Endothelial cell of umbilical vein (primary cell): ENCODE results near the gene SYNGR3. TPM values are rescaled to one million over a fixed set of nuclear protein-coding genes. Genes with fewer than 3 reads are reported as not detected.

Experiments
- BruUV-seq: library from RNA; stranded (reverse); fragments of 400-500 nt; replicated peaks from 2 replicates; lab custom pipeline; 2021; lab: Mats Ljungman, UMichigan
- CTCF ChIA-PET: fragments of 300-600, 350-600 bp; sonication (Branson Sonifier 250); formaldehyde crosslinking; loops from one replicate; lab custom pipeline; 2021; ENCODE audit warnings: antibody characterized with exemption, inconsistent platforms; lab: Charles Lee
- POLR2A ChIA-PET: fragments of 300-600, 350-600 bp; sonication (Branson Sonifier 250); formaldehyde crosslinking; loops from one replicate; lab custom pipeline; 2021; ENCODE audit warnings: antibody characterized with exemption, inconsistent platforms; lab: Charles Lee
- DNase-seq: peaks from one replicate; pipeline ENCODE4 v3.0.0-alpha.2; 2011; ENCODE audit warnings: low read depth, low spot score
- FAIRE-seq: peaks from 2 replicates; lab custom pipeline; 2011; peaks lifted over from hg19 to GRCh38; lab: Jason Lieb, UNC
- H2AFZ ChIP-seq: 2 replicates; pipeline ENCODE4 v1.6.0; 2012; ENCODE audit warnings: low read depth, low read length, control low read depth, inconsistent platforms
- H3K27ac ChIP-seq: 2 replicates; pipeline ENCODE4 v1.5.1; 2011; ENCODE audit warnings: low read depth, mild to moderate bottlenecking, control low read depth, low read length, moderate library complexity; ENCODE audit not compliant: insufficient read depth
- H3K27me3 ChIP-seq, 2 experiments: 2 replicates each; pipeline versions ENCODE4 v1.6.0 to v1.6.1; 2011; ENCODE audit warnings: low read length in 2 of 2, mixed read lengths in 1 of 2; ENCODE audit not compliant: control insufficient read depth in 2 of 2, insufficient read depth in 2 of 2
- H3K36me3 ChIP-seq, 2 experiments: 2 replicates in 1 of 2; 3 replicates in 1 of 2; pipeline ENCODE4 v1.5.1; 2011; ENCODE audit warnings: low read length in 2 of 2, mild to moderate bottlenecking in 1 of 2, moderate library complexity in 1 of 2; ENCODE audit not compliant: control insufficient read depth in 2 of 2, insufficient read depth in 2 of 2; ENCODE audit errors: extremely low read depth in 1 of 2
- H3K4me1 ChIP-seq: 3 replicates; pipeline ENCODE4 v1.5.1; 2011; ENCODE audit warnings: mild to moderate bottlenecking, low read length; ENCODE audit not compliant: control insufficient read depth, insufficient read depth; ENCODE audit errors: extremely low read depth
- H3K4me2 ChIP-seq: 2 replicates; pipeline ENCODE4 v1.6.1; 2011; ENCODE audit warnings: low read length, control low read depth, mixed read lengths; ENCODE audit not compliant: insufficient read depth
- H3K4me3 ChIP-seq, 3 experiments: fragments of 200-600 bp in 1 of 3; sonication (generic), shearing (Covaris generic) in 1 of 3; replicated peaks in 1 of 3; 2 replicates each; pipeline ENCODE4 v1.5.1; 2011 to 2016; ENCODE audit warnings: control low read depth in 3 of 3, low read length in 3 of 3, mild to moderate bottlenecking in 2 of 3, inconsistent platforms in 1 of 3, low read depth in 1 of 3, moderate library complexity in 1 of 3; ENCODE audit not compliant: insufficient read depth in 1 of 3
- H3K79me2 ChIP-seq: 2 replicates; pipeline ENCODE4 v1.6.0; 2012; ENCODE audit warnings: low read length, inconsistent platforms; ENCODE audit not compliant: control insufficient read depth, insufficient read depth
- H3K9ac ChIP-seq: replicated peaks from 2 replicates; pipeline ENCODE3; 2011; ENCODE audit warnings: low read length, control low read depth; ENCODE audit not compliant: insufficient read depth; ENCODE audit errors: extremely low read depth
- H3K9me1 ChIP-seq: replicated peaks from 3 replicates; pipeline ENCODE4 v1.6.0; 2011; ENCODE audit warnings: mild to moderate bottlenecking, low read length; ENCODE audit not compliant: control insufficient read depth, insufficient read depth; ENCODE audit errors: extremely low read depth
- H3K9me3 ChIP-seq: replicated peaks from 2 replicates; pipeline ENCODE4 v1.5.1; 2012; ENCODE audit warnings: low read length, inconsistent platforms; ENCODE audit not compliant: control insufficient read depth, insufficient read depth
- H4K20me1 ChIP-seq: replicated peaks from 2 replicates; pipeline ENCODE3; 2011; ENCODE audit warnings: mild to moderate bottlenecking, low read length; ENCODE audit not compliant: control insufficient read depth, insufficient read depth; ENCODE audit errors: extremely low read depth
- EZH2 ChIP-seq: IDR thresholded peaks from 2 replicates; pipeline ENCODE4 v1.6.1; 2012; ENCODE audit warnings: borderline replicate concordance, low read depth, mild to moderate bottlenecking, moderate library complexity, low read length, inconsistent platforms; ENCODE audit not compliant: severe bottlenecking
- FOS ChIP-seq: IDR thresholded peaks from 2 replicates; pipeline ENCODE4 v1.6.1; 2011; ENCODE audit warnings: mild to moderate bottlenecking, low read length, moderate library complexity, borderline replicate concordance; ENCODE audit not compliant: insufficient read depth
- GATA2 ChIP-seq: IDR thresholded peaks from 2 replicates; pipeline ENCODE4 v1.7.0; 2011; ENCODE audit warnings: low read depth, mild to moderate bottlenecking, moderate library complexity, mixed read lengths, low read length; ENCODE audit not compliant: insufficient read length, insufficient read depth
- JUN ChIP-seq: IDR thresholded peaks from 2 replicates; pipeline ENCODE4 v1.6.1; 2011; ENCODE audit warnings: borderline replicate concordance, low read depth; ENCODE audit not compliant: insufficient read length, insufficient read depth
- MYC ChIP-seq: IDR thresholded peaks from one replicate; pipeline ENCODE4 v1.6.1; 2011; ENCODE audit warnings: mild to moderate bottlenecking, low read depth, low read length
- POLR2A ChIP-seq: IDR thresholded peaks from 2 replicates; pipeline ENCODE4 v1.6.1; 2012; ENCODE audit warnings: low read depth, mild to moderate bottlenecking, control low read depth, low read length
- POLR2AphosphoS5 ChIP-seq: IDR thresholded peaks from 2 replicates; pipeline ENCODE4 v1.6.1; 2012; ENCODE audit warnings: low read depth, mild to moderate bottlenecking, control low read depth, low read length, moderate library complexity; ENCODE audit not compliant: insufficient read depth
- dilution Hi-C: fragments of 300-500 bp; cut with MboI; formaldehyde crosslinking; loops from one replicate; pipeline ENCODE4 v1.15.0; 2019; ENCODE audit warnings: low sequenced_read_pairs; ENCODE audit not compliant: extremely low pct_ligation_motif_present
- intact Hi-C: fragments of 100-400 bp; cut with micrococcal nuclease; formaldehyde crosslinking; loops from one replicate; pipeline ENCODE4 v1.10.0; 2022
- polyA plus RNA-seq, 4 experiments: library from polyadenylated mRNA; depleted of rRNA in 3 of 4; stranded (reverse) in 3 of 4; unstranded in 1 of 4; fragments of >200 nt; gene quantifications; 2 replicates each; pipeline versions ENCODE4 v1.2.1 to v1.2.3, GENCODE V29; 2011 to 2012; ENCODE audit warnings: missing spikeins in 1 of 4
- total RNA-seq: library from RNA; stranded (reverse); gene quantifications from 2 replicates; pipeline ENCODE4 v1.2.3, GENCODE V29; 2021
- TF ChIP-seq, protein P1 (sequence below): IDR thresholded peaks from 2 replicates; pipeline ENCODE4 v1.6.1; 2011; ENCODE audit not compliant: insufficient read depth, insufficient read length
- TF ChIP-seq, protein P2 (sequence below), 2 donors: IDR thresholded peaks; 1 replicate in 1 of 2; 2 replicates in 1 of 2; pipeline ENCODE4 v1.5.1; 2011; ENCODE audit warnings: low read length in 2 of 2, mild to moderate bottlenecking in 2 of 2, moderate library complexity in 2 of 2, control low read depth in 1 of 2, inconsistent platforms in 1 of 2, low read depth in 1 of 2; ENCODE audit not compliant: insufficient read depth in 1 of 2; ENCODE audit errors: extremely low read depth in 1 of 2

The SYNGR3 gene
- total and polyA plus RNA-seq, 2 donors (not counting 3 experiments of a cell fraction or from before 2014, with no cell fraction given), result 0.95 to 1.4 TPM

DNA sequence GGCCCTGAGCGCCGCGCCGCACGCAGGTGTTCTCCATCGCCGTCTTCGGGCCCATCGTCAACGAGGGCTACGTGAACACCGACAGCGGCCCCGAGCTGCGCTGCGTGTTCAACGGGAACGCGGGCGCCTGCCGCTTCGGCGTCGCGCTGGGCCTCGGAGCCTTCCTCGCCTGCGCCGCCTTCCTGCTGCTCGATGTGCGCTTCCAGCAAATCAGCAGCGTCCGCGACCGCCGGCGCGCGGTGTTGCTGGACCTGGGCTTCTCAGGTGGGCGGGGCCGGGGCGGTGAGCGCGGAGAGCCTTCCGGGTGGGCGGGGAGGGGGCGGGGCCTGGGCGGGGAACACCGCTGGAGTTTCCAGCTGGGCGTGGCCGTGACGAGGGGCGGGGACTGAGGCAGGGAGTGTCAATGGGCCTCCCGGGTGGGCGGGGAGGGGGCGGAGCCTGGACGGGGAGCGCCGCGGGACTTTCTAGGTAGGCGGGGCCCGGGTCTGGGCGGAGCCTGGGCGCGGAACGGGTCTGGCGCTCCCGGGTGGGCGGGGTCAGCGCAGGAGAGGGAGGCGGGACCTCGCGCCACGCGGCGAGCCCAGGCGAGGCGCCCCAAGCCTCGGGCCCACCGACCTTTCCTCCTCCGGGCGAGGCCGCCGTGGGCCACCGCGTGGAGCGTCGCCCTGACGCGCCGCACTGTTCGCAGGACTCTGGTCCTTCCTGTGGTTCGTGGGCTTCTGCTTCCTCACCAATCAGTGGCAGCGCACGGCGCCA is 2.4 kb downstream of the SYNGR3 start:
- Histone ChIP-seq H3K27me3 (peaks cover 23 to 24% of the 10 kb centered on the region in 2 experiments), H3K9ac (no peak overlapping the region), H2AFZ (peak overlapping the region; percentile 90), H3K4me2 (no peak overlapping the region), H3K4me3 (peak overlapping the region in 1 of 3 experiments; percentile 15), H3K36me3 (peaks cover 0 to 4% of the 10 kb centered on the region in 2 experiments), H3K79me2 (no peaks in the 10 kb centered on the region), H3K9me3 (no peaks in the 10 kb centered on the region), H3K9me1 (no peaks in the 10 kb centered on the region), H3K27ac (no peak overlapping the region), H4K20me1 (no peaks in the 10 kb centered on the region), H3K4me1 (peaks cover 7% of the 10 kb centered on the region)
- TF ChIP-seq MYC, result no peak
- peak; percentile 21 for TF ChIP-seq POLR2A
- TF ChIP-seq, protein P1, sequence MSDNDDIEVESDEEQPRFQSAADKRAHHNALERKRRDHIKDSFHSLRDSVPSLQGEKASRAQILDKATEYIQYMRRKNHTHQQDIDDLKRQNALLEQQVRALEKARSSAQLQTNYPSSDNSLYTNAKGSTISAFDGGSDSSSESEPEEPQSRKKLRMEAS, result peak; percentile 82
- dilution Hi-C loops, result no loop called here
- intact Hi-C loops, result no loop called here
- DNase-seq (peak; percentile 88), FAIRE-seq (peak; percentile 90)
- CTCF ChIA-PET, result interaction anchor here (0.7 to 3.9 kb wide), 3 partner anchors 11 to 148 kb away, joined by 3 to 23 read pairs (median 9); no protein-coding TSS in a partner anchor
- BruUV-seq, result no TSS peak
- POLR2A ChIA-PET, result interaction anchor here (0.9 to 1.3 kb wide), 2 partner anchors 27 to 163 kb away, joined by 4 to 5 read pairs; partner anchors contain the start of genes RPS2 and TRAF7

DNA sequence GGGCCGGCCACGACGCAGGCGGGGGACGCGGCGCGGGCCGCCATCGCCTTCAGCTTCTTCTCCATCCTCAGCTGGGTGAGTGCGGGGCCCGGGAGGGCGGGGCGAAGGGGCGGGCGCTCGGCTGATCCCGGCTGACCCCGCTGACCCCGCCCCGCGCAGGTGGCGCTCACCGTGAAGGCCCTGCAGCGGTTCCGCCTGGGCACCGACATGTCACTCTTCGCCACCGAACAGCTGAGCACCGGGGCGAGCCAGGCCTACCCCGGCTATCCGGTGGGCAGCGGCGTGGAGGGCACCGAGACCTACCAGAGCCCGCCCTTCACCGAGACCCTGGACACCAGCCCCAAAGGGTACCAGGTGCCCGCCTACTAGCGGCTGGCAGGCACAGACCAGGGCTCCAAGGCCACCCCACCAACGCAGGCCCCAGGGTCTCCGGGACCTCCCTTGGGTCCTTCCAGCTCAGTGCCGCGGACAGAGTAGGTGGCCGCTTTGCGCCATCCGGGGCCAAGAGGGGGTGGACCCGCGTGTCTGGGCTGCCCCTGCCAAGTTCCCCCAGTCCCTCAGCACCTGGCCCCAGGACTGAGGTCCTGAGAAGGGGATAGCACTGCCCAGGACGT is 3.0 kb downstream of the SYNGR3 start:
- Histone ChIP-seq H3K4me3 (no peak overlapping the region), H3K27ac (no peak overlapping the region), H2AFZ (peak overlapping the region; percentile 90), H3K9me3 (no peaks in the 10 kb centered on the region), H4K20me1 (no peaks in the 10 kb centered on the region), H3K36me3 (peaks cover 0 to 5% of the 10 kb centered on the region in 2 experiments), H3K4me2 (no peak overlapping the region), H3K9ac (no peak overlapping the region), H3K27me3 (peaks cover 23 to 24% of the 10 kb centered on the region in 2 experiments), H3K9me1 (no peaks in the 10 kb centered on the region), H3K79me2 (no peaks in the 10 kb centered on the region), H3K4me1 (peaks cover 7% of the 10 kb centered on the region)
- POLR2A ChIA-PET, result interaction anchor here (0.9 to 1.3 kb wide), 2 partner anchors 28 to 163 kb away, joined by 4 to 5 read pairs; partner anchors contain the start of genes RPS2 and TRAF7
- FAIRE-seq (no peak), DNase-seq (no peak)
- intact Hi-C loops (no loop called here), dilution Hi-C loops (no loop called here)
- no TSS peak for BruUV-seq
- CTCF ChIA-PET, result interaction anchor here (2.5 to 3.9 kb wide), 2 partner anchors 10 to 148 kb away, joined by 9 to 23 read pairs; no protein-coding TSS in a partner anchor
- TF ChIP-seq GATA2, result no peak
- TF ChIP-seq POLR2A, result no peak
- TF ChIP-seq MYC, result no peak
- no peak for TF ChIP-seq POLR2AphosphoS5
- no peak for TF ChIP-seq JUN
- TF ChIP-seq, protein P2, sequence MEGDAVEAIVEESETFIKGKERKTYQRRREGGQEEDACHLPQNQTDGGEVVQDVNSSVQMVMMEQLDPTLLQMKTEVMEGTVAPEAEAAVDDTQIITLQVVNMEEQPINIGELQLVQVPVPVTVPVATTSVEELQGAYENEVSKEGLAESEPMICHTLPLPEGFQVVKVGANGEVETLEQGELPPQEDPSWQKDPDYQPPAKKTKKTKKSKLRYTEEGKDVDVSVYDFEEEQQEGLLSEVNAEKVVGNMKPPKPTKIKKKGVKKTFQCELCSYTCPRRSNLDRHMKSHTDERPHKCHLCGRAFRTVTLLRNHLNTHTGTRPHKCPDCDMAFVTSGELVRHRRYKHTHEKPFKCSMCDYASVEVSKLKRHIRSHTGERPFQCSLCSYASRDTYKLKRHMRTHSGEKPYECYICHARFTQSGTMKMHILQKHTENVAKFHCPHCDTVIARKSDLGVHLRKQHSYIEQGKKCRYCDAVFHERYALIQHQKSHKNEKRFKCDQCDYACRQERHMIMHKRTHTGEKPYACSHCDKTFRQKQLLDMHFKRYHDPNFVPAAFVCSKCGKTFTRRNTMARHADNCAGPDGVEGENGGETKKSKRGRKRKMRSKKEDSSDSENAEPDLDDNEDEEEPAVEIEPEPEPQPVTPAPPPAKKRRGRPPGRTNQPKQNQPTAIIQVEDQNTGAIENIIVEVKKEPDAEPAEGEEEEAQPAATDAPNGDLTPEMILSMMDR (IDR thresholded peaks at IDR 0.05; ENCODE audit: extremely low read depth in 1 of 2, insufficient read depth in 1 of 2, low read depth in 1 of 2, low read length in 2 of 2), result no peak
- no peak for TF ChIP-seq EZH2
- TF ChIP-seq, protein P1, result no peak
- no peak for TF ChIP-seq FOS
